Measurements from ENCODE around the gene GRK2.

Gene GRK2

GRCh38 chr11:67268081-67268961 is 2.0 kb downstream of the GRK2 start:
- TF ChIP-seq ZFX (IDR thresholded peaks at IDR 0.05; ENCODE audit: borderline replicate concordance) (no peak), CTCF (IDR thresholded peaks at IDR 0.05) (no peak)

GRCh38 chr11:67268962-67269268 is 2.6 kb downstream of the GRK2 start:
- TF ChIP-seq ZFX (IDR thresholded peaks at IDR 0.05; ENCODE audit: borderline replicate concordance) (no peak), CTCF (IDR thresholded peaks at IDR 0.05) (no peak)
- H3K27ac ChIP-seq = no peak overlapping the region

More at GRCh38 chr11:67268081-67268961, 2.0 kb downstream of the GRK2 start:
- peak overlapping the region; percentile 93 for H3K27ac ChIP-seq

- TF ChIP-seq ZFX (IDR thresholded peaks at IDR 0.05; ENCODE audit: borderline replicate concordance) (no peak), CTCF (IDR thresholded peaks at IDR 0.05) (no peak)
- no peak overlapping the region for H3K27ac ChIP-seq
These were observed 3.4 kb downstream of the GRK2 start for GRCh38 chr11:67269401-67270255.

- TF ChIP-seq CTCF (IDR thresholded peaks at IDR 0.05) (no peak), ZFX (IDR thresholded peaks at IDR 0.05; ENCODE audit: borderline replicate concordance) (no peak)
- no peak overlapping the region for H3K27ac ChIP-seq
These were observed 4.3 kb downstream of the GRK2 start for GRCh38 chr11:67270256-67271204.

- H3K27ac ChIP-seq = no peak overlapping the region
- TF ChIP-seq ZFX (IDR thresholded peaks at IDR 0.05; ENCODE audit: borderline replicate concordance) (no peak), CTCF (IDR thresholded peaks at IDR 0.05) (no peak)
These were observed 4.9 kb downstream of the GRK2 start for GRCh38 chr11:67271205-67271540.

- no peak overlapping the region for H3K27ac ChIP-seq
- TF ChIP-seq ZFX (IDR thresholded peaks at IDR 0.05; ENCODE audit: borderline replicate concordance) (no peak), CTCF (IDR thresholded peaks at IDR 0.05) (no peak)
These were observed 5.4 kb downstream of the GRK2 start for GRCh38 chr11:67271541-67272284.
